ENCODE data around the gene THRAP3. TPM values are rescaled to one million over a fixed set of nuclear protein-coding genes. Genes with fewer than 3 reads are reported as not detected.

The THRAP3 gene
- total and polyA plus RNA-seq, 2 experiments from 2014 or later = 61.5 to 95.2 TPM

DNA sequence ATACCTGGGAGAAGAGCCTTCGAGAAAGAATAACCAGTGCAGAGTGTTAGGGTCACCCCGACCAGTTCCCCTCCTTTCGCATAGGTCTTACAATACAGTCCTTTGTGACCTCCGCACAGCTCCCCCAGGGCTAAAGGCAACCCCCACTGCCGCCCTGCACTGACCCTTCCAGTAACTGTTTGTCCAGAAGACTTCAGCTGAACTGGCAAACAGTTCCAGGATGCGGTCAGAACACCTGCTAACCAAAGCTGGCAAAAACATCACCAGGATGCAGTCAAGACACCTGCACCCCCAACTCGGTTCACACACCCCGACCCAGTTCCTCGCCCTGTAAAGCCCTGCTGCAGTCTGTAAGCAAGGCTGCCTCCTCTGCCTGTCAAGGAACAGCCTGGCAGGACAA, 105.6 kb downstream of the THRAP3 start:
- H3K4me2 ChIP-seq (ENCODE audit: unreplicated experiment) = no peak overlapping the region
- WGBS, 2 experiments (ENCODE audit: low coverage in 1 of 2, low lambda C conversion rate in 2 of 2, missing lambda C conversion rate in 2 of 2) = 94% methylated on average over 9 of the region's 9 CpGs
- no peaks in the 10 kb centered on the region for H3K9me2 ChIP-seq (ENCODE audit: insufficient read depth)
- no peaks in the 10 kb centered on the region for H3K9me3 ChIP-seq (ENCODE audit: low read depth)
- H3K9ac ChIP-seq = no peak overlapping the region
- H3K27ac ChIP-seq = no peak overlapping the region
- no peaks in the 10 kb centered on the region for H3K27me3 ChIP-seq (replicated peaks; ENCODE audit: insufficient read depth)
- in situ Hi-C loops (cut with MboI) = no loop called here
- H3F3A ChIP-seq (ENCODE audit: insufficient read depth) = no peaks in the 10 kb centered on the region
- no peaks in the 10 kb centered on the region for H3K79me2 ChIP-seq (ENCODE audit: insufficient read depth)
- H3K4me3 ChIP-seq = no peak overlapping the region
- H4K20me1 ChIP-seq (ENCODE audit: insufficient read depth) = no peaks in the 10 kb centered on the region
- TF ChIP-seq EZH2 (IDR thresholded peaks at IDR 0.05; ENCODE audit: insufficient read depth, poor library complexity, severe bottlenecking) (no peak), EZH2phosphoT487 (IDR thresholded peaks at IDR 0.05; ENCODE audit: insufficient read depth, low read depth) (no peak)
- no peak overlapping the region for H2AFZ ChIP-seq
- DNase-seq = no peak
- peaks cover 3% of the 10 kb centered on the region; the same call in 1 of the 2 replicates for H3K4me1 ChIP-seq (ENCODE audit: insufficient read depth)
- no peaks in the 10 kb centered on the region for H3K36me3 ChIP-seq (ENCODE audit: low read depth)

GRCh38 chr1:36330940-36331339, 106.7 kb downstream of the THRAP3 start:
- TF ChIP-seq EZH2 (IDR thresholded peaks at IDR 0.05; ENCODE audit: insufficient read depth, poor library complexity, severe bottlenecking) (no peak), EZH2phosphoT487 (IDR thresholded peaks at IDR 0.05; ENCODE audit: insufficient read depth, low read depth) (no peak)
- peaks cover 3% of the 10 kb centered on the region; the same call in 1 of the 2 replicates for H3K4me1 ChIP-seq (ENCODE audit: insufficient read depth)
- no peaks in the 10 kb centered on the region for H3K9me3 ChIP-seq (ENCODE audit: low read depth)
- H3K79me2 ChIP-seq (ENCODE audit: insufficient read depth) = no peaks in the 10 kb centered on the region
- no peaks in the 10 kb centered on the region for H3F3A ChIP-seq (ENCODE audit: insufficient read depth)
- no peak for DNase-seq
- H3K27me3 ChIP-seq (replicated peaks; ENCODE audit: insufficient read depth) = no peaks in the 10 kb centered on the region
- no peak overlapping the region for H3K4me3 ChIP-seq
- in situ Hi-C loops (cut with MboI) = no loop called here
- H3K9ac ChIP-seq = no peak overlapping the region
- H2AFZ ChIP-seq = no peak overlapping the region
- WGBS, 2 experiments (ENCODE audit: low coverage in 1 of 2, low lambda C conversion rate in 2 of 2, missing lambda C conversion rate in 2 of 2) = 91 to 95% methylated on average over 15 of the region's 15 CpGs
- no peak overlapping the region for H3K27ac ChIP-seq
- H3K4me2 ChIP-seq (ENCODE audit: unreplicated experiment) = no peak overlapping the region
- no peaks in the 10 kb centered on the region for H3K36me3 ChIP-seq (ENCODE audit: low read depth)
- no peaks in the 10 kb centered on the region for H3K9me2 ChIP-seq (ENCODE audit: insufficient read depth)
- H4K20me1 ChIP-seq (ENCODE audit: insufficient read depth) = no peaks in the 10 kb centered on the region

GRCh38 chr1:36337830-36338229, 113.6 kb downstream of the THRAP3 start:
- Histone ChIP-seq H3F3A (ENCODE audit: insufficient read depth) (no peaks in the 10 kb centered on the region), H3K9me3 (ENCODE audit: low read depth) (no peaks in the 10 kb centered on the region), H3K79me2 (ENCODE audit: insufficient read depth) (no peaks in the 10 kb centered on the region), H4K20me1 (ENCODE audit: insufficient read depth) (no peaks in the 10 kb centered on the region), H3K9ac (no peak overlapping the region), H3K4me1 (ENCODE audit: insufficient read depth) (peaks cover 2% of the 10 kb centered on the region; the same call in 1 of the 2 replicates), H2AFZ (no peak overlapping the region), H3K9me2 (ENCODE audit: insufficient read depth) (no peaks in the 10 kb centered on the region), H3K4me3 (no peak overlapping the region), H3K4me2 (ENCODE audit: unreplicated experiment) (no peak overlapping the region), H3K27ac (no peak overlapping the region), H3K27me3 (replicated peaks; ENCODE audit: insufficient read depth) (no peaks in the 10 kb centered on the region), H3K36me3 (ENCODE audit: low read depth) (no peaks in the 10 kb centered on the region)
- WGBS, 2 experiments (ENCODE audit: low coverage in 1 of 2, low lambda C conversion rate in 2 of 2, missing lambda C conversion rate in 2 of 2) = 97 to 99% methylated on average over 6 of the region's 6 CpGs
- TF ChIP-seq EZH2 (IDR thresholded peaks at IDR 0.05; ENCODE audit: insufficient read depth, poor library complexity, severe bottlenecking) = no peak
- no peak for TF ChIP-seq EZH2phosphoT487 (IDR thresholded peaks at IDR 0.05; ENCODE audit: insufficient read depth, low read depth)
- in situ Hi-C loops (cut with MboI) = no loop called here
- no peak for DNase-seq

GRCh38 chr1:36339215-36339614, 115.0 kb downstream of the THRAP3 start:
- H3K36me3 ChIP-seq (ENCODE audit: low read depth) = no peaks in the 10 kb centered on the region
- H3K4me3 ChIP-seq = no peak overlapping the region
- TF ChIP-seq EZH2phosphoT487 (IDR thresholded peaks at IDR 0.05; ENCODE audit: insufficient read depth, low read depth) = no peak
- TF ChIP-seq EZH2 (IDR thresholded peaks at IDR 0.05; ENCODE audit: insufficient read depth, poor library complexity, severe bottlenecking) = no peak
- H3K27ac ChIP-seq = no peak overlapping the region
- H3F3A ChIP-seq (ENCODE audit: insufficient read depth) = peaks cover 7% of the 10 kb centered on the region
- no peaks in the 10 kb centered on the region for H3K9me3 ChIP-seq (ENCODE audit: low read depth)
- H3K9me2 ChIP-seq (ENCODE audit: insufficient read depth) = no peaks in the 10 kb centered on the region
- H3K4me1 ChIP-seq (ENCODE audit: insufficient read depth) = peaks cover 12% of the 10 kb centered on the region
- no peaks in the 10 kb centered on the region for H3K79me2 ChIP-seq (ENCODE audit: insufficient read depth)
- 89 to 90% methylated on average over 7 of the region's 7 CpGs for WGBS, 2 experiments (ENCODE audit: low coverage in 1 of 2, low lambda C conversion rate in 2 of 2, missing lambda C conversion rate in 2 of 2)
- DNase-seq = no peak
- H3K27me3 ChIP-seq (replicated peaks; ENCODE audit: insufficient read depth) = no peaks in the 10 kb centered on the region
- no peak overlapping the region for H2AFZ ChIP-seq
- no peak overlapping the region for H3K9ac ChIP-seq
- in situ Hi-C loops (cut with MboI) = no loop called here
- H3K4me2 ChIP-seq (ENCODE audit: unreplicated experiment) = no peak overlapping the region
- no peaks in the 10 kb centered on the region for H4K20me1 ChIP-seq (ENCODE audit: insufficient read depth)

GRCh38 chr1:36339615-36340014, 115.4 kb downstream of the THRAP3 start:
- in situ Hi-C loops (cut with MboI) = no loop called here
- Histone ChIP-seq H3K27me3 (replicated peaks; ENCODE audit: insufficient read depth) (no peaks in the 10 kb centered on the region), H3K36me3 (ENCODE audit: low read depth) (no peaks in the 10 kb centered on the region), H3K9ac (no peak overlapping the region), H3F3A (ENCODE audit: insufficient read depth) (peaks cover 7% of the 10 kb centered on the region), H4K20me1 (ENCODE audit: insufficient read depth) (no peaks in the 10 kb centered on the region), H3K9me3 (ENCODE audit: low read depth) (no peaks in the 10 kb centered on the region), H3K4me3 (no peak overlapping the region), H2AFZ (no peak overlapping the region), H3K4me2 (ENCODE audit: unreplicated experiment) (no peak overlapping the region), H3K4me1 (ENCODE audit: insufficient read depth) (peaks cover 12% of the 10 kb centered on the region), H3K79me2 (ENCODE audit: insufficient read depth) (no peaks in the 10 kb centered on the region), H3K27ac (no peak overlapping the region), H3K9me2 (ENCODE audit: insufficient read depth) (no peaks in the 10 kb centered on the region)
- WGBS, 2 experiments (ENCODE audit: low coverage in 1 of 2, low lambda C conversion rate in 2 of 2, missing lambda C conversion rate in 2 of 2) = 86 to 90% methylated on average over 9 of the region's 9 CpGs
- no peak for DNase-seq
- TF ChIP-seq EZH2phosphoT487 (IDR thresholded peaks at IDR 0.05; ENCODE audit: insufficient read depth, low read depth) (no peak), EZH2 (IDR thresholded peaks at IDR 0.05; ENCODE audit: insufficient read depth, poor library complexity, severe bottlenecking) (no peak)

All from GM23248 (cell line).